Tibial nerve (tissue), 4 donors: Measurements from ENCODE around the gene ILKAP. TPM values are rescaled to one million over a fixed set of nuclear protein-coding genes. Genes with fewer than 3 reads are reported as not detected.

Source experiments
- DNase-seq, 2 donors: peaks; one replicate each; pipeline ENCODE4 v3.0.0-alpha.2; 2019; ENCODE audit warnings: low spot score in 2 of 2
- H3K27ac ChIP-seq, 4 donors: fragments of 200-600 bp; sonication (generic) in 3 of 4; one replicate each; pipeline ENCODE4 v1.5.1; 2017 to 2019; ENCODE audit warnings: mild to moderate bottlenecking in 1 of 4
- H3K27me3 ChIP-seq, 2 donors: fragments of 200-600 bp; sonication (generic) in 1 of 2; one replicate each; pipeline versions ENCODE4 v1.5.1 to v1.6.0; 2017 to 2019
- H3K36me3 ChIP-seq, 3 donors: fragments of 200-600 bp; sonication (generic); one replicate each; pipeline ENCODE4 v1.5.1; 2018 to 2019
- H3K4me1 ChIP-seq, 4 donors: fragments of 200-600 bp; sonication (generic) in 3 of 4; one replicate each; pipeline ENCODE4 v1.5.1; 2017 to 2019
- H3K4me3 ChIP-seq, 4 donors: fragments of 200-600 bp; sonication (generic) in 3 of 4; one replicate each; pipeline ENCODE4 v1.5.1; 2017 to 2019; ENCODE audit warnings: mild to moderate bottlenecking in 1 of 4, moderate library complexity in 1 of 4
- H3K9me3 ChIP-seq, 4 donors: fragments of 200-600 bp; sonication (generic) in 3 of 4; one replicate each; pipeline ENCODE4 v1.5.1; 2017 to 2019
- EP300 ChIP-seq, 2 donors: sonication (generic); formaldehyde crosslinking; IDR thresholded peaks; one replicate each; pipeline ENCODE4 v1.6.1; 2017; ENCODE audit warnings: antibody characterized with exemption in 2 of 2, mild to moderate bottlenecking in 1 of 2
- POLR2A ChIP-seq, 2 donors: fragments of 450-650 bp; IDR thresholded peaks; one replicate each; pipeline ENCODE4 v1.6.1; 2017; ENCODE audit warnings: antibody characterized with exemption in 2 of 2, mild to moderate bottlenecking in 2 of 2, moderate library complexity in 2 of 2
- WGBS, 2 donors: methylation state at CpG; one replicate each; pipeline ENCODE4 v1.1.5; 2018; 5-methylcytosine and 5-hydroxymethylcytosine counted together
- total RNA-seq, 4 donors: library from RNA; depleted of rRNA; stranded (reverse); fragments of >200 nt; gene quantifications; one replicate each; pipeline ENCODE4 v1.1.0, GENCODE V29; 2016
- TF ChIP-seq, protein P1 (sequence below), 5 experiments: fragments of 200-600 bp in 3 of 5; fragments of 450-650 bp in 2 of 5; sonication (generic) in 3 of 5; IDR thresholded peaks; one replicate each; pipeline ENCODE4 v1.5.1; 2016 to 2019; ENCODE audit warnings: antibody characterized with exemption in 5 of 5, mild to moderate bottlenecking in 3 of 5, moderate library complexity in 2 of 5

Gene ILKAP
- total RNA-seq, 4 donors from 2014 or later, result 40.8 to 53.1 (median 47.9) TPM

DNA sequence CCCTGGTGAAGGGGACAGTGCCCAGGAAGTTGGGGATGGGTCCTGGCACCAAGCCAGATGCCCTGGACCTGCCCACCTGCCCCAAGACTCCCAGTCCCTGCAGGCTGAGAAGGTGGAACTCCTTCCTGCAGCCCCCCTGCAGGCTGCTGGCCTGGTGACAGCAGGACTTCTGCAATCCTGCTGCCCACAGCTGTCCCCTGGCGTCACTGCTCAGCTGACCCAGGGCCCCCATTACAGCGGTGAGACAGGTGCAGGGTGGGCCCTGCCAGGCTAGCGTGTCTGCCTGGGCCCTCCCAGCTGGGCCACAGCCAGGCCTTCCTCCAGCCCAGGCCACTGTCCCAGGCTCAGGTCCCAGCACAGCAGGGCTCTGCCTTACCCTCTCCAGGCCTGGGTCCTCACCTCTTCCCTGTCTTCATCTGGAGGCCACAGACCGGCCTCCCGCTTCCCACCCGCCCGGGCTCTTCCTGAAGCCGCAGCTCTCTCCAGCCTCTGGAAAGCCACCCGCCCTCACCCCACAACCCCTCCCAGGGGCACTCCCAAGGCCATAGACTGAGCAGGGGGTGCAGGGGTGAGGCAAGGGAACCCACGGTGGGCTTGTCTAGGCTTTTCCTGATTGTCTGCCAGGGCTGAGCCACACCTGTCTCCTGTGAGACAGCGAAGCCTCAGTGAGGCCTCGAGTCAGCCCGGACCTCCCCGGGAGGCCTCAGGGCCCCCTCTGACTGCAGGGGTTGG is 53.5 kb downstream of the ILKAP start:
- Histone ChIP-seq H3K4me1 (no peaks in the 10 kb centered on the region), H3K27ac (no peak overlapping the region), H3K9me3 (no peaks in the 10 kb centered on the region), H3K4me3 (no peak overlapping the region), H3K27me3 (no peaks in the 10 kb centered on the region), H3K36me3 (no peaks in the 10 kb centered on the region)
- 68 to 85% methylated on average over 11 to 13 of the region's 14 CpGs for WGBS, 2 donors
- DNase-seq, result no peak
- TF ChIP-seq POLR2A (IDR thresholded peaks at IDR 0.05), result no peak
- TF ChIP-seq EP300 (IDR thresholded peaks at IDR 0.05), result no peak
- TF ChIP-seq, protein P1, sequence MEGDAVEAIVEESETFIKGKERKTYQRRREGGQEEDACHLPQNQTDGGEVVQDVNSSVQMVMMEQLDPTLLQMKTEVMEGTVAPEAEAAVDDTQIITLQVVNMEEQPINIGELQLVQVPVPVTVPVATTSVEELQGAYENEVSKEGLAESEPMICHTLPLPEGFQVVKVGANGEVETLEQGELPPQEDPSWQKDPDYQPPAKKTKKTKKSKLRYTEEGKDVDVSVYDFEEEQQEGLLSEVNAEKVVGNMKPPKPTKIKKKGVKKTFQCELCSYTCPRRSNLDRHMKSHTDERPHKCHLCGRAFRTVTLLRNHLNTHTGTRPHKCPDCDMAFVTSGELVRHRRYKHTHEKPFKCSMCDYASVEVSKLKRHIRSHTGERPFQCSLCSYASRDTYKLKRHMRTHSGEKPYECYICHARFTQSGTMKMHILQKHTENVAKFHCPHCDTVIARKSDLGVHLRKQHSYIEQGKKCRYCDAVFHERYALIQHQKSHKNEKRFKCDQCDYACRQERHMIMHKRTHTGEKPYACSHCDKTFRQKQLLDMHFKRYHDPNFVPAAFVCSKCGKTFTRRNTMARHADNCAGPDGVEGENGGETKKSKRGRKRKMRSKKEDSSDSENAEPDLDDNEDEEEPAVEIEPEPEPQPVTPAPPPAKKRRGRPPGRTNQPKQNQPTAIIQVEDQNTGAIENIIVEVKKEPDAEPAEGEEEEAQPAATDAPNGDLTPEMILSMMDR (IDR thresholded peaks at IDR 0.05), result no peak

DNA sequence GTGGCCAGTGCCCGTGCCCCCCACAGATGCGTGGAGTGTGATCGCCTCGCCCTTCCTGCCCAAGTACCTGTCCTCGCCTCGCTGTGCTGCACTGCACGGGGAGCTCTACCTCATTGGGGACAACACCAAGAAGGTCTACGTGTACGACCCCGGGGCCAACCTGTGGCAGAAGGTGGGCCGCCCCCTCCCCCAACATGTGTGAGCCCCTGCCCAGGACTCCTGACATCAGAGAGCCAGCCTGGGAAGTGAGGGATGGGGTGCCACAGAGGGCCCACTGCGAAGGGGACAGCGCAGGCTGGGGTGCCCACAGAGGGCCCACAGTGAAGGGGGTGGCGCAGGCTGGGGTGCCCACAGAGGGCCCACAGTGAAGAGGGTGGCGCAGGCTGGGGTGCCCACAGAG is 54.5 kb downstream of the ILKAP start:
- Histone ChIP-seq H3K27me3 (no peaks in the 10 kb centered on the region), H3K36me3 (no peaks in the 10 kb centered on the region), H3K9me3 (no peaks in the 10 kb centered on the region), H3K4me1 (no peaks in the 10 kb centered on the region), H3K27ac (no peak overlapping the region), H3K4me3 (no peak overlapping the region)
- 90 to 92% methylated on average over 9 to 13 of the region's 15 CpGs for WGBS, 2 donors
- DNase-seq, result no peak
- TF ChIP-seq, protein P1 (IDR thresholded peaks at IDR 0.05), result no peak
- TF ChIP-seq POLR2A (IDR thresholded peaks at IDR 0.05), result no peak

DNA sequence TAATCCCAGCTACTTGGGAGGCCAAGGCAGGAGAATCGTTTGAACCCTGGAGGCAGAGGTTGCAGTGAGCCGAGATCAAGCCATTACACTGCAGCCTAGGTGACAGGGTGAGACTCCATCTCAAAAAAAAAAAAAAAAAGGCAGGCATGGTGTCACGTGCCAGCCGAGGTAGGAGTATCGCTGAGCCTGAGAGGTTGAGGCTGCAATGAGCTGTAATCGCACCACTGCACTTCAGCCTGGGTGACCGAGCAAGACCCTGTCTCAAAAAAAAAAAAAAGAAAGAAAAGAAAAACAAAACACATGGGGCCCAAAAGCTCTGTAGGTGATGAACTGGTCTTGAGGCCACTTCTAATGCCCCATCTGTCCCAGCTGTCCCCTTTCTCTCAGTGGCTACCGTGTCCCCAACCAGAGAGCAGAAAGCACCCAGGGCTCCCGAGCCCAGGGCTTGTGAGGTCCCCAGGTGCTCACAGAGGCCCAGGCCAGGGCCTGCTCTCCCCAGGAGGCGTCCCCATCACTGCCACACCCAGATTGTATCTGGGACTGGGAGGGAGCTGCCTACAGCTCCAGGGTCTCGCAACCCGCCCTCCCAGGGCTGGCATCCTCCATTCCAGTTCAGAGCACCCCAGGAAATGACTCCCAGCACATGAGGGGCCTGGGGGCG is 56.5 kb downstream of the ILKAP start:
- TF ChIP-seq, protein P1 (IDR thresholded peaks at IDR 0.05), result no peak
- TF ChIP-seq EP300 (IDR thresholded peaks at IDR 0.05), result no peak
- no peak for TF ChIP-seq POLR2A (IDR thresholded peaks at IDR 0.05)
- no peak overlapping the region for H3K27ac ChIP-seq
- DNase-seq, result no peak
- 81 to 84% methylated on average over 10 to 13 of the region's 13 CpGs for WGBS, 2 donors
- H3K9me3 ChIP-seq, result no peaks in the 10 kb centered on the region
- no peak overlapping the region for H3K4me3 ChIP-seq
- no peaks in the 10 kb centered on the region for H3K36me3 ChIP-seq
- H3K4me1 ChIP-seq, result no peaks in the 10 kb centered on the region
- no peaks in the 10 kb centered on the region for H3K27me3 ChIP-seq

DNA sequence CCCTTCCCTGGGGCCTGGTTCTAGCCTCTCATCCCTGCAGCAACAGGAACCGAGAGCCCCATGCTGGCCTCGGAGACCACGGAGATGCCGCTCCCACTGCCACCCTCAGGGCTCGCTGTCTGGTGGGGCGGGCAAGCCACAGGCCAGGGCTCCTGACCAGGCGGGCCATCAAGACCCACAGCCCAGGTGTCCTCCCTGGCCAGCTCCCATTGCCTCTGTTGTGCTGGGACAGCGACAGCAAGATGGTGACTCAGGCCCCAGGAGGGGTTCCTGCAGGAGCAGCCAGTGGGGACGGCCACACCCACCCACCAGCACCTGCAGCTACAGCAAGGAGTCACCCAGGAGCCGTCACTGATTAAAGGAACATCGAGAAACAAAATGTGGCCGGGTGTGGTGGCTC is 57.6 kb downstream of the ILKAP start:
- TF ChIP-seq, protein P1 (IDR thresholded peaks at IDR 0.05), result no peak
- no peak for TF ChIP-seq POLR2A (IDR thresholded peaks at IDR 0.05)
- TF ChIP-seq EP300 (IDR thresholded peaks at IDR 0.05), result no peak
- Histone ChIP-seq H3K4me3 (no peak overlapping the region), H3K36me3 (no peaks in the 10 kb centered on the region)

DNA sequence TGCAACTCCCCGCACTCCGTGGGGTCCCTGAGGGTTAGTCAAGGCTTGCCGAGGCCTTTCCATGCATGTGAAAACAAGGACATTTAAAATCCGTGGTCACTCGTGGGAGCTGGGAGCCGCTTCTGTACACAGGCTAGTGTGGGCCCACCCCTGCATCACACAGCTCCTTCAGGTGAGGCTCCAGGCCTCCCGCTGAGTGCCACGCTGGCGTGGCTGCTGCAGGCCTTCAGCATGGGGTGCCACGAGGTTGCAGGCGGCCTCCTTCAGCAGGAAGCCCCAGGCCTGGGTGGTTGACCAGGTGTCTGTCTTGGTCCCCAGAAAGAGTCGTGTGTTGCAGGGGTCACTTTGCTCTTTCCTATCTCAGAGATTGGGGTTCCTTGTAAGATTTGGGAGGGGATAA is 58.4 kb downstream of the ILKAP start:
- H3K27ac ChIP-seq, result no peak overlapping the region
- H3K4me1 ChIP-seq, result no peaks in the 10 kb centered on the region
- WGBS, 2 donors, result 83 to 85% methylated on average over 5 to 12 of the region's 12 CpGs

More for the DNA sequence above, 57.6 kb downstream of the ILKAP start:
- DNase-seq, result no peak
- no peaks in the 10 kb centered on the region for H3K4me1 ChIP-seq
- 79 to 82% methylated on average over 9 to 12 of the region's 12 CpGs for WGBS, 2 donors
- no peaks in the 10 kb centered on the region for H3K27me3 ChIP-seq
- no peak overlapping the region for H3K27ac ChIP-seq
- H3K9me3 ChIP-seq, result no peaks in the 10 kb centered on the region

More for the DNA sequence above, 58.4 kb downstream of the ILKAP start:
- H3K36me3 ChIP-seq, result no peaks in the 10 kb centered on the region
- no peaks in the 10 kb centered on the region for H3K9me3 ChIP-seq
- DNase-seq, result no peak
- no peak overlapping the region for H3K4me3 ChIP-seq
- TF ChIP-seq POLR2A (IDR thresholded peaks at IDR 0.05), result no peak
- TF ChIP-seq, protein P1 (IDR thresholded peaks at IDR 0.05), result no peak
- H3K27me3 ChIP-seq, result no peaks in the 10 kb centered on the region
